T47D (cell line): ENCODE results near the gene RNU6-8.
A peak's percentile ranks its signal among the peaks of the same experiment; 100 is the strongest.

Source experiments
- DNase-seq, 2 experiments: peaks; one replicate each; pipeline versions ENCODE4 v3.0.0 to v3.0.0-alpha.2; 2011 to 2012; ENCODE audit warnings: low read depth in 1 of 2, low spot score in 1 of 2
- JUND ChIP-seq: IDR thresholded peaks from 2 replicates; pipeline ENCODE4 v1.6.1; 2012; ENCODE audit warnings: low read depth
- in situ Hi-C: cut with HindIII; loops from 2 replicates; pipeline ENCODE4 v1.10.0; 2016; ENCODE audit warnings: low sequenced_read_pairs, low pct_unique_long_range_greater_than_20kb

The RNU6-8 gene

DNA sequence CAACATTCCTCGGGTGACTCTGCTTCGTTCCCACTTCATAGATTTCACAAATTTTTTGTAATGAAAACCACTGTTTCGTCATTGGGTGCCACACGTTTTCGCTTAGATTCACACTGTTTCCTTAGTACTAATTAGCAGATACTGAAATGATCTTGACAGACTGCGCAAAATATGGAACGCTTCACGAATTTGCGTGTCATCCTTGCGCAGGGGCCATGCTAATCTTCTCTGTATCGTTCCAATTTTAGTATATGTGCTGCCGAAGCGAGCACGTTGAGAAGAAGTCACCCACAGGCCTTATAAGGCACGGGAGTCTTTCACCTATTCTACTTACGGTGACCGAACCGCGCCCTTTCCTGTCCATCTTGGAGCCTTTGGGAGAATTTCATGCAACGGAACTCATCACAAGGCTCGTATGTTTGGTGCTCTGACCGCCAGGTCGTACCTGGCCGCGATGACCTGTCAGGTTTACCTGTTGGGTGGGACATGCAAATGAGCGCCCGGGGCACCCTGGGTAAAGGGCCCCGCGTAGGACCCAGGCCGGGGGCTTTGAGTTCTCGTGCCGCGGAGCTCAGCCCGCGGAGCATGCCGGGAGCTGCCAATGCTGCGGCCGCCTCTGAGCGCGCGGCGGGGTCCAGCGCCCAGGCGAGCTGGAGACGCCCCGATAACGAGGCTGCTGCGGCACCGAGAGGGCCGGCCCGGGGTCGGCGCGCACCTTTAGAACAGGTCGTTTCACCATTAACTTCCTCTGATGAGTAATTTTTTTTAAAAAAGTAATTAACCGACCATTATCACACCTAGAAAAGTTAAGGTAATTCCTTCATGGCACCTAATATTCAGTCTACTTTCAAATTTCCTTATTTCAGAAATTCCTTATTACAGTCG lies at the start of gene RNU6-8:
TSS of gene RNU6-8 (minus strand) at position 272 of the 885 bp plus-strand sequence.
- in situ Hi-C loops = no loop called here
- peak; percentile 61 to 93 for DNase-seq
- TF ChIP-seq JUND = no peak

DNA sequence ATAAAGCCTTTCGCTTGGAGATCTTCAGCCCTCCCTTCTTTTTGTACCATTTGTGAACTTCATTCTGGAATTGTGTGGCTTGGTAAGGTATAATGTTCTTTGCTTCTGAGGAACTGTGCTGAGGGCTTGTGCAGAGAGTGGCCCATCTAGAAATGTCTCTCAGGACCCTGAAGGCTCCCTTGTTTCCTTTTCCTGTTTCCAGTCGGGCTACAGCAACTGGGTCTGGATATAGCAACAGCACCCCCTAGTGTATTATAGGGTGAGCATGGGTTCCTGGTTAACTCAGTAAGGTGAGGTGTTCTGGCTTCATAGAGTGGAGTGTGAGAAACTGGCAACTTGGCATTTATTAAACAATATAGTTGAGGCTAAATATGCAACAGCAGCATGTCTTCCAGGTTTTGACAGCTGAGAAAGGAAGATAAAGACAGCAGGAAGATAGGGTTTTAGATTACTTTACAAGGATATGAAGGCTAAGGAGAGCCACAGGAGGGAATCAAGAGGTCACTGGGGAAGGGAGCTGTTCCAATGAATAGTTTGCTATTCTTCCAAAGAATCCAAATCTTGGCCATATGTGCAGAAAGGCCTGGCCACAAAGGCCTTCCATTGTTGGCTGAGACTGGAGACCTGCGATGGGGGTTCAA lies 49.1 kb upstream of the RNU6-8 start:
- in situ Hi-C loops = no loop called here
- peak; percentile 50 to 88 for DNase-seq
- TF ChIP-seq JUND = no peak

DNA sequence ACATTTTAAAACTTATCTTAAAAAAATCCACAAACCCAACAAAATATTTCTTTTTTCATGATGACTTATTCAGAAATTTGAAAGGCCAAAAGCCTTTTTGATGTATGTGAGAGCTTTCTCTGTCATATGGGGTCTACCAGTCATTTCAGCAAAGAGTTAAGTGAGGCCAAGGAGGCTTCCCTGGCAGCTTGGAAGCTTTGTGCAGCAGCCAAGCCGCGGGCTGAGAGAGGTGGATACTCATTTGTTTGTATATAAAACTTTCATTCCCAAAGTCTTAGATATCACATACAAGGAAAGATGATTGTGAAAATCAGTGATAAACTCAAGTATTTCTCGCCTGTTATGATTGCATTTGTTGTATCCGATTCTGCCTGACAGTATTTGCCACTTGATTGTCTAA lies 48.5 kb upstream of the RNU6-8 start:
- DNase-seq = no peak
- TF ChIP-seq JUND = no peak
- in situ Hi-C loops = no loop called here

DNA sequence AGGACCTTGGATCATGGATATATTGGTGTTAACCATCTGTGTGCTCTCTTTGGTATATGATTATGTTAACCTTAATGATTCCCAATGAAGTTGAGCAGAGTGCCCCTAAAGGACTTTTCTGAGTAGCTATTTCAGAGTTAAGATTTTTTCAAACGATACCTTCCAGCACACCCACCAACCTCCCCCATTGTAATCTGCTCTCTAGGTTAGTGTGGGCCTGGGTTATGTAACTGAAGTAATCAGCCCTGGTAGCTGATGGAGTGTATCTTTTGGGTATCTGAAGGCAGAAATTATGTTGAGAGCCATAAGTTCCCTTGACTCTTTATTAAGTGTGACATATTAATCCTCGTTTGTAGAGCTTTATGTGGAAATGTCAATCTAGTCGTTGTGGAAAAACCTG lies 47.6 kb upstream of the RNU6-8 start:
- in situ Hi-C loops = no loop called here

DNA sequence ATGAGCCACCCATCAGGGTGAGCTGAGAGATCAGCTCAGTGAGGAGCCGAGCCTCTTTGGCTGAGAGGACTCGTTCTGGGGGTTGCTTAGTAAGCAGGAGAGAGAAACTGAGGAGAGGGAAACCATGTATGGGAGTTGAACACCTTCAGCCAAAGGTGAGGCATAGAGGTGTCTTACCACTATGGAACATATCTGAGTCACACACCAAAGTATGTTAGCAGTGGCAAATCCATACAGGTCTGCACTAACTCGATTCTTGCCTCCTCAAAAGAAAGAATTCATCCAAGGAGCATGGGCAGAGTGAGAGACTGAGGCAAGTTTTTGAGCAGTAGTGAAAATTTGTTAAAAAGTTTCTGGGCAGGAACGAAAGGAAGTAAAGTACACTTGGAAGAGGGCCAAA lies 46.7 kb upstream of the RNU6-8 start:
- no peak for DNase-seq
- in situ Hi-C loops = no loop called here
- TF ChIP-seq JUND = no peak

More for the DNA sequence above, 47.6 kb upstream of the RNU6-8 start:
- DNase-seq = no peak
- TF ChIP-seq JUND = no peak

DNA sequence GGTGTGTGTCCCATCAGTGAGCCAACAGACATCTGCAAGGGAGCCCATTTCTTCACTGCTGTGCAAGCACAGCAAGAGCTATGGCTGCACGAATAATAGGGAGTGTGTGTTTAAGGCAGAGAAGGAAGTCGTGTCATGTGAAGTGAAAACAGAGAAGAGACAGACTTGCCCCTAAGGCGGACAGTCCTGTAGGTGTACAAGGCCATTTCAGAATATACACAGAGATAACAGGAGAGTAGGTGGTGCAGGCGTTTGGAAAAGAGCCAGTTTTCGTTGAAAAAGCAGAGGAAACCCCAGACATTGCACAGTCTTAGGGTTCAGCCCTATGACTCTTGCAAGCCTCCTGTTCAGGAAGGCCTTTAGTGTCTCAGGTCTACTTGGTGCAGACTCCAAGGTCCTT lies 46.3 kb upstream of the RNU6-8 start:
- DNase-seq = no peak
- TF ChIP-seq JUND = no peak
- in situ Hi-C loops = no loop called here

DNA sequence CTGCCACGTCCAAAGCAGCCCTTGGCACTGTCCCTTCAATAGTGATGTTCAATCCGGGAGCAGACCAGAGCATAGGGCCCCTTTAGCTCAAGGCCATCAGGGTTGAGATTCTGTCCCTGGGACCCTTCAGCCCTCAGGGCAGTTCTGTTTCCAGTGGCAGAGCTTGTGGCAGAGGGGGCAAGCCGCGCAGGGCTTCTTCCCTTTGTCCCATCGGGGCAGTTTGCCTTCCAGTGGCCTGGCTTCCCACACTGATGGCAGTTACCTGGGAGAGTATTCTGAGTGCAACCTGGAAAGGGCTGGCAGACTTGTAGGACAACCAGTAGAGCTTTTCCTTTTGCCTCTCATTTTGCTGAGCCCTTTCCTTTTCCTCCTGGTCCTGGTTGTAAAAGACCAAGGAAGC lies 43.7 kb upstream of the RNU6-8 start:
- no peak for TF ChIP-seq JUND
- no peak for DNase-seq
- in situ Hi-C loops = no loop called here

DNA sequence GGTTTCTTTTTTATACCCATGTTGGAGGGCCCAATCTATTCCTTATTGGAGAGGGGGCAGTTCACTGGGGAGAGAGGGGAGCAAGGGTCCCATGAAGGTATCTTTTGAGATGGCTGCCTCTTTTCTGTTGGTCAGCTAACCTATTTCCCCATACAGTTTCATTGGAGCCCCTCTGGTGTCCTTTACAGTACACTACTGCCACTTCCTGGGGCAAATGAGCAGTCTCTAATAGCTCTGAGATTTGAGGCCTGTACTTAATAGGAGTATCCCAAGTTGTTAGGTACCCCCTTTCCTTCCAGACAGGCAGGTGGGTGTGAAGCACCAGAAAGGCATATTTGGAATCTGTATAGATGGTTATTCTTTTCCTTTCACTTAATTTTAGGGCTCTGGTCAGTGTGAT lies 41.3 kb upstream of the RNU6-8 start:
- in situ Hi-C loops = no loop called here
- DNase-seq = peak in 1 of 2 experiments; percentile 46
- TF ChIP-seq JUND = no peak

DNA sequence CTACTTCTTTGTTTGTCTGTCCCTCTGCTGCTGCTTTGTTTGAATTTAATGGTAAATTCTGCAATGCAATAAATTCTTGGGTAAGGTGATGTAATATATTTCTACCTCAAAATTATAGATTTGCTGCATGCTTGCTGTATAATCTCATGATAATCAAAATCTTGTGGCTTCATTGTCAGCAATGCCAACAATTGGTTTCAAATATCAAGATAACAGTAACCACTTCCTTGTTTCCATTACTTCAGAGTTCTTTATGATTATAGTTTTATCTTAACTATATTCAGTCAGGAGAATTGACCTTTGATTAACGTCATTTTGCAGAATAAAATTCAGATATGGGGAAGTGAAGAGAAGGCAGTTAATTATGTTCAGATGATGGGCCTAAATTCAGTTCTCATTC lies 30.2 kb upstream of the RNU6-8 start:
- in situ Hi-C loops = no loop called here
- no peak for DNase-seq
- no peak for TF ChIP-seq JUND

DNA sequence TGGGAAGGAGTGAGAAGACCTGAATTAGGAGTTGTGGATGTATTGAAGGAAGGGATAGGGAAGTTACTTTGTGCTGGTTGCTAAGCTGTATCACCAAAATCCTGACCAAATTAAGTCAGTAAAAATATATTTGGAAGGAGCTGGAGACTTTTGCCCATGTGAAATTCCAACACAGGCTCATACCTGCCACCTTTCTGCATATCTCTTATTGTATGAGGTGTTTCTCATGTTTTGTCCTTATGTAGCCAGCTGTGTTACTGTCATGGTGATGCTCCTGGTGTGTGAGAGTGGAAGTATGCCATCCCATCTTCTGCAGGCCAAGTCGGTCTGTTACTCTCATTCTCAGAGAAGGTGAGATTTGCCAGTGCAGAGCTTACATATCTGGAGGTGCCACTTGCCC lies 29.4 kb upstream of the RNU6-8 start:
- no peak for DNase-seq
- in situ Hi-C loops = no loop called here

DNA sequence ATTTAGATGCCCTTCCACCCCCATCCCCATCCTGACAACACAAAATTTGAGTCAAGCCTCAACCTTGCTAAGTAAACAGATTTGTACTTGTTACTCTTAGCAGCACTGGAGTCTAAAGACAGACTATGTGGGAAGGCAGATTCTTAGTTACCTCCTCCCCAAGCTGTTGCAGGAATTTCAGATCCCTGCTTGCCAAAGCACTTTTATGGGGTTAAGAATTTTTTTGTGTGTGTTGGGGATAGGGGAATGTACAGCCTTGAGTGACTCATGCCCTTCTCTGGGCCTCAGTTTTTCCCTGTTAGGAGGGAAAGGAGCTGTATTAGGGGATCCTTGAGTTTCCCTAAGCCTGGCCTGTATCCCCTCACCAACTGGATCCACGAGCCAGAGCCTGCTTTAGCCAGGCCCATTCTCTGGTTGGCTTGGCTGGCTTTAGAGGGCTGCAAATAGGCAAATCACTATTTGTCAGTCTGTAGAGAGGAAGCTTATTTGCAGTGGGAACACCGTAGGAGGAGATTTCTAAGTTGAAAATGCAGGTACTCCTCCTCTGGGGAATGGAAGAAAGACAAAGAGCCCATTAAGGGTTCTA lies 27.7 kb upstream of the RNU6-8 start:
- no peak for DNase-seq
- no peak for TF ChIP-seq JUND
- in situ Hi-C loops = no loop called here

More for the DNA sequence above, 29.4 kb upstream of the RNU6-8 start:
- no peak for TF ChIP-seq JUND

DNA sequence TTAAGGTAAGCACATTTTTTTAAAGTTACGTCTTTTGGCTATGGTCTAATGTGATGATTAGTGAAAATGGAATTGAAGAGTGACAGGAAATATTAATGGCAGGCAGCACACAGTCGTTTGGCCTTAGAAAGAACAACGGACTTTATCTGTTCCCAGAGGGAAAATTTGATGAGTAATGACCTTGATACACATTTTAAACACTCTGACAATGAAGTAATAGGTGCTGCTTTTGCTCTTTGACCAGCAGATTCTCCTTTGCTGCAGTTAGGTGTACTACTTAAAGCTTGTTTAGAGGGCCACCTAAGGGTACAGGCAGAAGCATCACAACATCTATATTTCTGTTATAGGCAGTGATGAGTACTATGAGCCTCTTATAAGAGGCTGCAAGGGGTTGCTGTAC lies 27.1 kb upstream of the RNU6-8 start:
- in situ Hi-C loops = no loop called here
- TF ChIP-seq JUND = no peak
- DNase-seq = no peak

DNA sequence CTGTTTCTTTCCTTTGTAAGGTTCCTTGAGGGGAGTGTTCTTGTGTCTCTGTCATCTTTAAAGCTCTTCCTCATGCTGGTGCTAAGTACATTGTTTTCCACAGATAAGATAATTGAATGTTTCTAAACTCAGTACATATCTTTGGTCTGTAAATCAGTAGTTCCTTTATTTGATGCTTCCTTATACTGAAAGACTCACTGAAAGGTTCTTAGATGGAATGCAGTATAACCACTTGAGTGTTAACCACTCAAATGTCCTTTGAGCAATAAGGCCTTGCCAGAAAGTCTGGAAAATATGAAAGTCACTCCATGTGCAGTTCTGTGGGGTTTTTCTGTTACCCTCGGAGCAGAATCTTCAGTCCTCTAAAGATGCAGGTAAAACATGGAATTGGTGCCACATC lies 23.0 kb upstream of the RNU6-8 start:
- no peak for DNase-seq
- in situ Hi-C loops = no loop called here
- no peak for TF ChIP-seq JUND
